Measurements from ENCODE around the gene VGLL3. TPM values are rescaled to one million over a fixed set of nuclear protein-coding genes. Genes with fewer than 3 reads are reported as not detected.
"Not testable (repeated sequence)": the region's sequence is repeated elsewhere in the genome, so short reads cannot be mapped to it uniquely, and the experiment has no call there.

Gene VGLL3
- total RNA-seq, 1 donor from 2014 or later: 40.2 TPM

DNA sequence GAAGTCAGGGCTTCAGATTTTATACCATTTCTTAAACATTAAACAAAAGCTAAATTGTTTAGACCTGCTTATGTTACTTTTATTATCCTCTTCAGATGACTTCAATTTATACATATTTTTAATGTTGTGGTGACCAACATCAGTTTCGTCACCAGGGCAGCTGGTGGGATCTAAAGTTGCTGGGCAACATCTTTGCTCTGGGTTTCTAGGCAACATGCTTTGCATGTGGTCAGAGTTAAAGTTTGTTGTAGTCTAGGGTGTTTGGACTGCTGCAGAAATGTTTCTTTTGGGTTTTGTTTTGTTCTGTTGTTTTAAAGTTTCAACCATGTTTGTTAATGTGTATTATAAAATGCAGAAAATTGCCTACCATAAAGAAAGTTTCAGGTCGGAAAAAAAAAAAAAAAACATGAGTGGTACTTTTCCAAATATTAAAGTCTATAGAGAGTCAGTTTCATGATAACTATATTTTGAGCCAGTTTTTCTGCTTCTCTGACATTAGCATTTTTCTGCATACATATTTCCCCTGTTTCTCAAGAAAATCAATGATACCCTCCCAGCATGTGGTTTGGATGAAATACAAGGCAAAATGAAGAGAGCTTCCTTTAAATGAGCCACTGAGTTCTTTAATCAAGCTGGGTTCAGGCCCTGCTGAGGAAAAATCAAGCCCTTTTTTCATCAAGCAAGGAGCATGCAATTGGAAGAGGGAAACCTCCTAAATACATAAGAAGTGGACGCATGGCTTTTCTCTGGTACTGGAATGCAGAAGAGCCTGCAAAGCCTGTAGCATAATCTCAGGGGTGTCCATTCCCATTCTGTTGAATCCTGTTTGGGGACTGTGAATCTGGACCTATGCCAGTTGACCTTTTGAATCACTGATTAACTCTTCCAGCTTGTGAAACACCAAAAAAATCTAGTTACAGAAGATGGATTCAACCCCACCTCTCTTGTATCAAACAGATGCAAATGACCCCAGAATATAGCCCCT, 35.0 kb upstream of the VGLL3 start:
- H3K27ac ChIP-seq: no peak overlapping the region
- no peaks in the 10 kb centered on the region for H3K36me3 ChIP-seq
- no peaks in the 10 kb centered on the region for H3K27me3 ChIP-seq (ENCODE audit: low read depth)
- no peak for TF ChIP-seq CTCF (IDR thresholded peaks at IDR 0.05)
- no peaks in the 10 kb centered on the region for H3K4me1 ChIP-seq
- intact Hi-C loops (cut with DNase I): no loop called here
- no peak overlapping the region for H3K4me3 ChIP-seq
- DNase-seq (no peak), ATAC-seq (no peak)
- H3K9me3 ChIP-seq: no peaks in the 10 kb centered on the region

DNA sequence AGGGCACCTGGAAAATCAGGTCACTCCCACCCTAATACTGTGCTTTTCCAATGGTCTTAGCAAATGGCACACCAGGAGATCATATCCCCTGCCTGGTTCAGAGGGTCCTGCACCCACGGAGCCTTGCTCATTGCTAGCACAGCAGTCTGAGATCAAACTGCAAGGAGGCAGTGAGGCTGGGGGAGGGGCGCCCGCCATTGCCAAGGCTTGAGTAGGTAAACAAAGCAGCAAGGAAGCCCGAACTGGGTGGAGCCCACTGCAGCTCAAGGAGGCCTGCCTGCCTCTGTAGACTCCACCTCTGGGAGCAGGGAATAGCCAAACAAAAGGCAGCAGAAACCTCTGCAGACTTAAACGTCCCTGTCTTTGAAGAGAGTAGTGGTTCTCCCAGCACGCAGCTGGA, 26.4 kb upstream of the VGLL3 start:
- intact Hi-C loops (cut with DNase I); ATAC-seq; H3K27ac ChIP-seq; DNase-seq; H3K9me3 ChIP-seq; H3K4me3 ChIP-seq; H3K36me3 ChIP-seq; H3K27me3 ChIP-seq (ENCODE audit: low read depth); H3K4me1 ChIP-seq: not testable (repeated sequence)

GRCh38 chr3:87009271-87009670, 18.3 kb upstream of the VGLL3 start:
- Histone ChIP-seq H3K36me3 (no peaks in the 10 kb centered on the region), H3K4me1 (no peaks in the 10 kb centered on the region), H3K27me3 (ENCODE audit: low read depth) (no peaks in the 10 kb centered on the region), H3K4me3 (no peak overlapping the region), H3K9me3 (no peaks in the 10 kb centered on the region), H3K27ac (no peak overlapping the region)
- TF ChIP-seq CTCF (IDR thresholded peaks at IDR 0.05): no peak
- DNase-seq: no peak
- no peak for ATAC-seq
- intact Hi-C loops (cut with DNase I): no loop called here

DNA sequence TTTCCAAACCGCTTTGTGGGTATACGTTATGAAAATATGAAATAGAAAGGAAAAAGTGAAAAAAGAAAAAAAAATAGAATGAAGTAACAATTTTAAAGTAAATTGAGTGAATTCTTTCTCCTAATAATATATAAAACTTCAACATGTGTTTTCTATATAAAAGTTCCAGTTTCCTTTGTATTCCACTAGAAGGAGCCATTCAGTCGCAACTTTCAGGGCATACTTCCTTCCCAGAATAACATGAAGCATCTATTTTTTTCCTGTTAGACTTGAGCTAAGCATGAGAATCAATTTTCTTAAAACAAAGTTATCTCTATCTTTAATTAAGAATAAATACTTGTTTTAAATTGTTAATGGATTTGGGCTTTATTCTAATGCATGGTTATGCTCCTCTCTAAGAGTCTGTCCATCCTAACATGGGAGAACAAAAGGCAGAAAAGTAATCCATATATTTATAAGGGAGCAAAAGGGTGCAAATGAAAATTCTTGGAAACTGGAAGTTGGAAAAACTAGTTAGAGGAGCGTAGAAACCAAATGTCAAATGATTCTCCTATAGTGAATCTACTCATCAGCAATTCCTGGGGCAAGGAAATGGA, 16.0 kb upstream of the VGLL3 start:
- Histone ChIP-seq H3K27ac (no peak overlapping the region), H3K36me3 (no peaks in the 10 kb centered on the region), H3K4me3 (no peak overlapping the region), H3K4me1 (no peaks in the 10 kb centered on the region), H3K9me3 (no peaks in the 10 kb centered on the region), H3K27me3 (ENCODE audit: low read depth) (no peaks in the 10 kb centered on the region)
- DNase-seq: no peak
- no peak for ATAC-seq
- intact Hi-C loops (cut with DNase I): no loop called here
- TF ChIP-seq CTCF (IDR thresholded peaks at IDR 0.05): no peak

- DNase-seq: no peak
- ATAC-seq: no peak
Observed at GRCh38 chr3:87004883-87005282, 13.9 kb upstream of the VGLL3 start.

More at GRCh38 chr3:87004883-87005282, 13.9 kb upstream of the VGLL3 start:
- Histone ChIP-seq H3K27ac (no peak overlapping the region), H3K27me3 (ENCODE audit: low read depth) (no peaks in the 10 kb centered on the region), H3K4me1 (no peaks in the 10 kb centered on the region), H3K4me3 (no peak overlapping the region), H3K36me3 (no peaks in the 10 kb centered on the region), H3K9me3 (no peaks in the 10 kb centered on the region)
- TF ChIP-seq CTCF (IDR thresholded peaks at IDR 0.05): no peak
- intact Hi-C loops (cut with DNase I): no loop called here
